ENCODE results near the gene LCN15.

DNA sequence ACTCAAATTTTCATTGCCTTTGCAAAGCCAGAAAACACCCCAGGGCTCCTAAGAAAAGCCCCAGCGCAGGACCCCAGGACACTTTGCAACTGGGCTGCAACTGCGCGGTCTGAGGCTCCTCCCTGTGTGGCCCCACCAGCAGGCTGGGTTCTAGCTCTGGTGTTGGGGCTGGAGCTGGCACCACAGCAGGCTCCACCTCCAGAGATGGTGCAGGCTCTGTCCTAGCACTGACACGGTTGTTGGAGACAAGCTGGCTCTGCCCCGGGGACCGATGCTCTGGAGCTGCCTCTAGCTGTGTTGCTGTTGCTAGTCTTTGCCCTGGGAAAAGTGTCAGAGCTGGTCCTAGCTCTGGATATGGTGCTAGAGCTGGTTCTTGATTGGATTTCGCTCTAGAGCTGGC is 35.2 kb downstream of the LCN15 start:
- TF ChIP-seq CTCF (IDR thresholded peaks at IDR 0.05) (no peak), POLR2A (IDR thresholded peaks at IDR 0.05) (no peak)

Measured in heart left ventricle (tissue), 13 donors.